IMR-90 (cell line): Measurements from ENCODE around the gene ANKFY1. TPM values are rescaled to one million over a fixed set of nuclear protein-coding genes. Genes with fewer than 3 reads are reported as not detected.

ENCODE experiments used
- ATAC-seq: fragments of 200-7000 bp; cut with Tn5 transposase; 2 replicates; pipeline ENCODE4 v1.9.1; 2020; ENCODE audit warnings: low read depth, mild to moderate bottlenecking, moderate library complexity
- BruUV-seq: library from RNA; stranded (reverse); fragments of 400-500 nt; replicated peaks from 2 replicates; lab custom pipeline; 2021; lab: Mats Ljungman, UMichigan
- CTCF ChIA-PET: fragments of 300-600 bp; formaldehyde crosslinking; extraction: SDS; loops from one replicate; lab custom pipeline; 2021; ENCODE audit warnings: antibody characterized with exemption; lab: Yijun Ruan, JAX
- POLR2A ChIA-PET: fragments of 300-600 bp; sonication (Branson Sonifier 250); formaldehyde crosslinking; loops from one replicate; lab custom pipeline; 2022; ENCODE audit warnings: antibody characterized with exemption; ENCODE audit not compliant: unreplicated experiment; lab: Charles Lee
- DNase-seq: peaks from one replicate; pipeline ENCODE4 v3.0.0; 2013
- H2AFZ ChIP-seq: replicated peaks from 2 replicates; pipeline ENCODE3; 2013; ENCODE audit warnings: low read length, mild to moderate bottlenecking; ENCODE audit not compliant: poor library complexity
- H2AK5ac ChIP-seq: 2 replicates; pipeline ENCODE4 v1.6.1; 2013; ENCODE audit warnings: low read depth, low read length, inconsistent platforms
- H2AK9ac ChIP-seq: replicated peaks from 2 replicates; pipeline ENCODE3; 2013; ENCODE audit warnings: mild to moderate bottlenecking, low read depth, low read length, moderate library complexity; ENCODE audit not compliant: poor library complexity
- H2BK120ac ChIP-seq: 2 replicates; pipeline ENCODE4 v1.6.1; 2013; ENCODE audit warnings: low read depth, low read length, inconsistent platforms
- H2BK15ac ChIP-seq: 3 replicates; pipeline ENCODE4 v1.6.1; 2013; ENCODE audit warnings: low read depth, low read length, inconsistent platforms
- H2BK20ac ChIP-seq: 2 replicates; pipeline ENCODE4 v1.6.1; 2013; ENCODE audit warnings: low read depth, mild to moderate bottlenecking, inconsistent platforms, low read length, moderate library complexity
- H2BK5ac ChIP-seq: 2 replicates; pipeline ENCODE4 v1.6.1; 2013; ENCODE audit warnings: mild to moderate bottlenecking, low read depth, low read length, inconsistent platforms; ENCODE audit not compliant: poor library complexity, severe bottlenecking
- H3K14ac ChIP-seq: replicated peaks from 2 replicates; pipeline ENCODE4 v1.6.1; 2013; ENCODE audit warnings: low read depth, low read length, inconsistent platforms
- H3K18ac ChIP-seq: 2 replicates; pipeline ENCODE4 v1.6.1; 2013; ENCODE audit warnings: low read depth, low read length, control low read depth
- H3K23ac ChIP-seq: 2 replicates; pipeline ENCODE4 v1.6.1; 2013; ENCODE audit warnings: low read depth, low read length, inconsistent platforms
- H3K27ac ChIP-seq: 2 replicates; pipeline ENCODE4 v1.5.1; 2013; ENCODE audit warnings: mild to moderate bottlenecking, control low read depth, low read length; ENCODE audit not compliant: insufficient read depth
- H3K27me3 ChIP-seq: 2 replicates; pipeline ENCODE4 v1.6.1; 2013; ENCODE audit warnings: low read length; ENCODE audit not compliant: control insufficient read depth, insufficient read depth
- H3K36me3 ChIP-seq: 2 replicates; pipeline ENCODE4 v1.6.1; 2013; ENCODE audit warnings: low read length, mixed read lengths; ENCODE audit not compliant: control insufficient read depth, insufficient read depth
- H3K4ac ChIP-seq: 2 replicates; pipeline ENCODE4 v1.6.1; 2013; ENCODE audit warnings: low read depth, low read length, inconsistent platforms
- H3K4me1 ChIP-seq: 2 replicates; pipeline ENCODE4 v1.6.1; 2013; ENCODE audit warnings: low read length, mixed read lengths; ENCODE audit not compliant: control insufficient read depth, insufficient read depth
- H3K4me2 ChIP-seq: 2 replicates; pipeline ENCODE4 v1.6.1; 2013; ENCODE audit warnings: low read depth, mild to moderate bottlenecking, control low read depth, low read length, moderate library complexity
- H3K4me3 ChIP-seq: 2 replicates; pipeline ENCODE4 v1.5.1; 2013; ENCODE audit warnings: low read depth, mild to moderate bottlenecking, control low read depth, low read length, moderate library complexity; ENCODE audit not compliant: insufficient read depth
- H3K56ac ChIP-seq: 2 replicates; pipeline ENCODE4 v1.6.1; 2013; ENCODE audit warnings: low read length, inconsistent platforms; ENCODE audit not compliant: insufficient read depth; ENCODE audit errors: extremely low read depth
- H3K79me1 ChIP-seq, 2 experiments: 2 replicates each; pipeline ENCODE4 v1.6.1; 2013; ENCODE audit warnings: low read length in 2 of 2, inconsistent platforms in 1 of 2, low read depth in 1 of 2
- H3K9ac ChIP-seq: 2 replicates; pipeline ENCODE4 v1.6.1; 2013; ENCODE audit warnings: low read depth, low read length, control low read depth
- H3K9me1 ChIP-seq: 2 replicates; pipeline ENCODE4 v1.6.1; 2013; ENCODE audit warnings: low read length, inconsistent platforms; ENCODE audit not compliant: insufficient read depth
- H3K9me3 ChIP-seq: 2 replicates; pipeline ENCODE4 v1.6.1; 2013; ENCODE audit warnings: low read length; ENCODE audit not compliant: control insufficient read depth, insufficient read depth
- H4K20me1 ChIP-seq: 2 replicates; pipeline ENCODE4 v1.6.1; 2013; ENCODE audit warnings: low read length, inconsistent platforms; ENCODE audit not compliant: insufficient read depth
- H4K5ac ChIP-seq: 2 replicates; pipeline ENCODE4 v1.6.1; 2013; ENCODE audit warnings: mild to moderate bottlenecking, low read depth, low read length, control low read depth
- H4K8ac ChIP-seq, 2 experiments: 2 replicates each; pipeline ENCODE4 v1.6.1; 2013; ENCODE audit warnings: low read depth in 2 of 2, low read length in 2 of 2, control low read depth in 1 of 2, inconsistent platforms in 1 of 2
- H4K91ac ChIP-seq: 2 replicates; pipeline ENCODE4 v1.6.1; 2013; ENCODE audit warnings: low read depth, low read length, inconsistent platforms; ENCODE audit not compliant: insufficient read depth
- CEBPB ChIP-seq: IDR thresholded peaks from 2 replicates; pipeline ENCODE4 v1.6.1; 2012; ENCODE audit warnings: low read depth, low read length, improper control_type of control experiment
- CHD1 ChIP-seq: IDR thresholded peaks from 2 replicates; pipeline ENCODE4 v1.6.1; 2012; ENCODE audit warnings: low read depth, low read length, improper control_type of control experiment
- FOS ChIP-seq: fragments of 150-350 bp; IDR thresholded peaks from 2 replicates; pipeline ENCODE4 v1.6.1; 2016; ENCODE audit warnings: low read depth, low read length
- MAFK ChIP-seq: IDR thresholded peaks from 2 replicates; pipeline ENCODE4 v1.6.1; 2012; ENCODE audit warnings: low read depth, low read length, improper control_type of control experiment
- MAZ ChIP-seq: IDR thresholded peaks from 2 replicates; pipeline ENCODE4 v1.6.1; 2012; ENCODE audit warnings: low read depth, mild to moderate bottlenecking, low read length, improper control_type of control experiment, moderate library complexity, borderline replicate concordance
- MXI1 ChIP-seq: IDR thresholded peaks from 2 replicates; pipeline ENCODE4 v1.6.1; 2012; ENCODE audit warnings: low read depth, mild to moderate bottlenecking, low read length, moderate library complexity, borderline replicate concordance
- NFE2L2 ChIP-seq: fragments of 150-350 bp; IDR thresholded peaks from 2 replicates; pipeline ENCODE4 v1.6.1; 2016; ENCODE audit warnings: low read depth, mild to moderate bottlenecking, low read length
- POLR2A ChIP-seq: IDR thresholded peaks from 2 replicates; pipeline ENCODE4 v1.6.1; 2012; ENCODE audit warnings: mild to moderate bottlenecking, low read depth, low read length
- RAD21 ChIP-seq: IDR thresholded peaks from 2 replicates; pipeline ENCODE4 v1.6.1; 2012; ENCODE audit warnings: low read length, improper control_type of control experiment
- RCOR1 ChIP-seq: IDR thresholded peaks from 2 replicates; pipeline ENCODE4 v1.6.1; 2012; ENCODE audit warnings: mild to moderate bottlenecking, low read length, improper control_type of control experiment; ENCODE audit not compliant: insufficient replicate concordance
- RFX5 ChIP-seq: IDR thresholded peaks from 2 replicates; pipeline ENCODE4 v1.8.0; 2012; ENCODE audit warnings: low read depth, mild to moderate bottlenecking, low read length, moderate library complexity
- SMC3 ChIP-seq: fragments of 150-350 bp; IDR thresholded peaks from 2 replicates; pipeline ENCODE4 v1.6.1; 2016; ENCODE audit warnings: low read depth, mild to moderate bottlenecking, antibody characterized with exemption, low read length, moderate library complexity
- WGBS, 2 experiments: methylation state at CpG; one replicate each; pipeline versions ENCODE4 v1.1.5 to v1.1.7; 2013; ENCODE audit warnings: missing lambda C conversion rate in 2 of 2; ENCODE audit not compliant: insufficient read length in 1 of 2; ENCODE audit errors: extremely low coverage in 2 of 2; 5-methylcytosine and 5-hydroxymethylcytosine counted together
- dilution Hi-C: fragments of 300-500 bp; cut with HindIII; formaldehyde crosslinking; loops from one replicate; pipeline ENCODE4 v1.14.3; 2018; ENCODE audit warnings: low sequenced_read_pairs; ENCODE audit not compliant: unreplicated experiment
- in situ Hi-C: fragments of 300-500 bp; cut with MboI; formaldehyde crosslinking; loops from 3 replicates; pipeline ENCODE4 v1.14.3; 2019; ENCODE audit warnings: low sequenced_read_pairs, inconsistent platforms, mixed read lengths
- intact Hi-C: fragments of 100-400 bp; cut with micrococcal nuclease; formaldehyde crosslinking; loops from 2 replicates; pipeline ENCODE4 v1.10.0; 2022
- polyA plus RNA-seq, 3 experiments: library from polyadenylated mRNA; depleted of rRNA; stranded (reverse); fragments of >200 nt; gene quantifications; 2 replicates each; pipeline ENCODE4 v1.2.3, GENCODE V29; 2012; ENCODE audit warnings: low replicate concordance in 1 of 3
- total RNA-seq: library from RNA; depleted of rRNA; stranded (reverse); fragments of >200 nt; gene quantifications from 2 replicates; pipeline ENCODE4 v1.2.3, GENCODE V29; 2012
- TF ChIP-seq, protein P1 (sequence below): conservative IDR thresholded peaks from 2 replicates; pipeline ENCODE4 v1.5.1; 2012; ENCODE audit warnings: mild to moderate bottlenecking, low read depth, low read length, improper control_type of control experiment
- TF ChIP-seq, protein P2 (sequence below): fragments of 150-350 bp; IDR thresholded peaks from 2 replicates; pipeline ENCODE4 v1.6.1; 2016; ENCODE audit warnings: low read depth, mild to moderate bottlenecking, low read length, moderate library complexity, borderline replicate concordance
- TF ChIP-seq, protein P3 (sequence below): fragments of 150-350 bp; IDR thresholded peaks from 2 replicates; pipeline ENCODE4 v1.6.1; 2017; ENCODE audit warnings: mild to moderate bottlenecking, antibody characterized with exemption, low read length, low read depth

The ANKFY1 gene
- total and polyA plus RNA-seq, 2 of the 4 experiments (the other 2 are of a cell fraction) = 32.3 to 48.9 TPM

DNA sequence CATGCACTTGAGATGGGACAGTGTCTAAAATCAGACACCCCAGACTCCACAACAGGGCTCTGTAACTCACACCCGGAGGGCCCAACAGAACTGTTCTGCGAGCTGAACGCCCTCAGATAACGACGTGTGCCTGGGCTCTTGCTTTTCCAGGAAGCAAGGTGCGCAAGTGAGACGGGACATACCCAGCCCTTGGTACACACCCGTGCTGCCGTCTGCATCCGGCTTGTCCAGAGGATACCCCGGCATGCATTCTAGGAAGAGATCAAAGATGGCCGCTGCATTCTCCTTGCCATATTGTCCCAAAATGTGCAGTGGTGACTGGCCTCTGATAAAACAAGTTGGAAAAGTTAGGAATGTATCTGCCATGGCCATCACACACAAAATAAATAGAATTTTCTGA is 91.4 kb downstream of the ANKFY1 start:
- Histone ChIP-seq H3K27me3 (no peaks in the 10 kb centered on the region), H3K4me2 (no peak overlapping the region), H2AFZ (no peak overlapping the region), H4K20me1 (no peaks in the 10 kb centered on the region), H4K5ac (no peak overlapping the region), H2BK5ac (no peak overlapping the region), H3K23ac (no peak overlapping the region), H4K91ac (no peak overlapping the region), H4K8ac (no peak overlapping the region), H2BK20ac (no peak overlapping the region), H3K36me3 (peaks cover 75% of the 10 kb centered on the region), H2AK9ac (no peak overlapping the region), H3K4me1 (no peaks in the 10 kb centered on the region), H2BK120ac (no peak overlapping the region), H3K14ac (no peak overlapping the region), H3K18ac (no peak overlapping the region), H3K4me3 (no peak overlapping the region), H3K9me1 (peaks cover 1% of the 10 kb centered on the region; the same call in 1 of the 2 replicates), H3K9me3 (no peaks in the 10 kb centered on the region), H3K9ac (no peak overlapping the region), H3K56ac (no peak overlapping the region), H3K4ac (no peak overlapping the region), H3K79me1 (peaks cover 12 to 14% of the 10 kb centered on the region in 2 experiments; a peak in 2 of 4 replicates), H3K27ac (no peak overlapping the region), H2BK15ac (no peak overlapping the region), H2AK5ac (no peak overlapping the region)
- intact Hi-C loops = no loop called here
- ChIA-PET POLR2A (no interaction called here), CTCF (interaction anchor here (1.4 kb wide), 1 partner anchor 12 kb away, joined by 3 read pairs; no protein-coding TSS in a partner anchor)
- WGBS, 2 experiments = 94% methylated on average over 5 of the region's 12 CpGs; no CpG with 5 or more reads in 1 of the 2 experiments
- TF ChIP-seq RFX5 (no peak), MAFK (no peak), SMC3 (no peak), MXI1 (no peak), CHD1 (no peak), RAD21 (no peak), MAZ (no peak), CEBPB (no peak), NFE2L2 (no peak), RCOR1 (no peak), POLR2A (no peak), FOS (no peak)
- TF ChIP-seq, protein P1, sequence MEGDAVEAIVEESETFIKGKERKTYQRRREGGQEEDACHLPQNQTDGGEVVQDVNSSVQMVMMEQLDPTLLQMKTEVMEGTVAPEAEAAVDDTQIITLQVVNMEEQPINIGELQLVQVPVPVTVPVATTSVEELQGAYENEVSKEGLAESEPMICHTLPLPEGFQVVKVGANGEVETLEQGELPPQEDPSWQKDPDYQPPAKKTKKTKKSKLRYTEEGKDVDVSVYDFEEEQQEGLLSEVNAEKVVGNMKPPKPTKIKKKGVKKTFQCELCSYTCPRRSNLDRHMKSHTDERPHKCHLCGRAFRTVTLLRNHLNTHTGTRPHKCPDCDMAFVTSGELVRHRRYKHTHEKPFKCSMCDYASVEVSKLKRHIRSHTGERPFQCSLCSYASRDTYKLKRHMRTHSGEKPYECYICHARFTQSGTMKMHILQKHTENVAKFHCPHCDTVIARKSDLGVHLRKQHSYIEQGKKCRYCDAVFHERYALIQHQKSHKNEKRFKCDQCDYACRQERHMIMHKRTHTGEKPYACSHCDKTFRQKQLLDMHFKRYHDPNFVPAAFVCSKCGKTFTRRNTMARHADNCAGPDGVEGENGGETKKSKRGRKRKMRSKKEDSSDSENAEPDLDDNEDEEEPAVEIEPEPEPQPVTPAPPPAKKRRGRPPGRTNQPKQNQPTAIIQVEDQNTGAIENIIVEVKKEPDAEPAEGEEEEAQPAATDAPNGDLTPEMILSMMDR = no peak
- TF ChIP-seq, protein P2, sequence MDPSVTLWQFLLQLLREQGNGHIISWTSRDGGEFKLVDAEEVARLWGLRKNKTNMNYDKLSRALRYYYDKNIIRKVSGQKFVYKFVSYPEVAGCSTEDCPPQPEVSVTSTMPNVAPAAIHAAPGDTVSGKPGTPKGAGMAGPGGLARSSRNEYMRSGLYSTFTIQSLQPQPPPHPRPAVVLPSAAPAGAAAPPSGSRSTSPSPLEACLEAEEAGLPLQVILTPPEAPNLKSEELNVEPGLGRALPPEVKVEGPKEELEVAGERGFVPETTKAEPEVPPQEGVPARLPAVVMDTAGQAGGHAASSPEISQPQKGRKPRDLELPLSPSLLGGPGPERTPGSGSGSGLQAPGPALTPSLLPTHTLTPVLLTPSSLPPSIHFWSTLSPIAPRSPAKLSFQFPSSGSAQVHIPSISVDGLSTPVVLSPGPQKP = no peak
- TF ChIP-seq, protein P3, sequence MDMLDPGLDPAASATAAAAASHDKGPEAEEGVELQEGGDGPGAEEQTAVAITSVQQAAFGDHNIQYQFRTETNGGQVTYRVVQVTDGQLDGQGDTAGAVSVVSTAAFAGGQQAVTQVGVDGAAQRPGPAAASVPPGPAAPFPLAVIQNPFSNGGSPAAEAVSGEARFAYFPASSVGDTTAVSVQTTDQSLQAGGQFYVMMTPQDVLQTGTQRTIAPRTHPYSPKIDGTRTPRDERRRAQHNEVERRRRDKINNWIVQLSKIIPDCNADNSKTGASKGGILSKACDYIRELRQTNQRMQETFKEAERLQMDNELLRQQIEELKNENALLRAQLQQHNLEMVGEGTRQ = no peak
- dilution Hi-C loops = no loop called here
- in situ Hi-C loops = no loop called here
- BruUV-seq = no TSS peak
- no peak for DNase-seq
- no peak for ATAC-seq
